ENCODE data around the gene FSTL5.

Gene FSTL5

GRCh38 chr4:161530710-161531109, 633.1 kb downstream of the FSTL5 start:
- H3K4me3 ChIP-seq (ENCODE audit: low read depth, low read length) = no peak overlapping the region
- POLR2A ChIA-PET = no interaction called here
- CTCF ChIA-PET = no interaction called here
- DNase-seq (ENCODE audit: low read depth, low spot score) = no peak
- no peak for TF ChIP-seq CTCF (IDR thresholded peaks at IDR 0.05; ENCODE audit: insufficient read depth, low read length, missing control alignments)

- ChIA-PET CTCF (no interaction called here), POLR2A (no interaction called here)
- no peak for TF ChIP-seq CTCF (IDR thresholded peaks at IDR 0.05; ENCODE audit: insufficient read depth, low read length, missing control alignments)
- no peak for DNase-seq (ENCODE audit: low read depth, low spot score)
- H3K4me3 ChIP-seq (ENCODE audit: low read depth, low read length) = no peak overlapping the region
These were observed 638.7 kb downstream of the FSTL5 start for GRCh38 chr4:161525121-161525520.

- no peak overlapping the region for H3K4me3 ChIP-seq (ENCODE audit: low read depth, low read length)
- POLR2A ChIA-PET = no interaction called here
- no peak for TF ChIP-seq CTCF (IDR thresholded peaks at IDR 0.05; ENCODE audit: insufficient read depth, low read length, missing control alignments)
- DNase-seq (ENCODE audit: low read depth, low spot score) = no peak
- CTCF ChIA-PET = no interaction called here
These were observed 641.8 kb downstream of the FSTL5 start for GRCh38 chr4:161522031-161522430.

- CTCF ChIA-PET = no interaction called here
- no peak for DNase-seq (ENCODE audit: low read depth, low spot score)
- POLR2A ChIA-PET = no interaction called here
- TF ChIP-seq CTCF (IDR thresholded peaks at IDR 0.05; ENCODE audit: insufficient read depth, low read length, missing control alignments) = no peak
- H3K4me3 ChIP-seq (ENCODE audit: low read depth, low read length) = no peak overlapping the region
These were observed 644.2 kb downstream of the FSTL5 start for GRCh38 chr4:161519611-161520010.

- no peak for DNase-seq (ENCODE audit: low read depth, low spot score)
- no peak overlapping the region for H3K4me3 ChIP-seq (ENCODE audit: low read depth, low read length)
- CTCF ChIA-PET = no interaction called here
- POLR2A ChIA-PET = no interaction called here
- TF ChIP-seq CTCF (IDR thresholded peaks at IDR 0.05; ENCODE audit: insufficient read depth, low read length, missing control alignments) = no peak
These were observed 645.9 kb downstream of the FSTL5 start for GRCh38 chr4:161517941-161518340.

GRCh38 chr4:161505141-161505540, 658.7 kb downstream of the FSTL5 start:
- ChIA-PET POLR2A (no interaction called here), CTCF (no interaction called here)
- H3K4me3 ChIP-seq (ENCODE audit: low read depth, low read length) = no peak overlapping the region
- TF ChIP-seq CTCF (IDR thresholded peaks at IDR 0.05; ENCODE audit: insufficient read depth, low read length, missing control alignments) = no peak
- DNase-seq (ENCODE audit: low read depth, low spot score) = no peak

Measured in AG04449 (cell line).